CMK (cell line): ENCODE measurements around the gene TP53I3.
"Not testable (repeated sequence)": the region's sequence is repeated elsewhere in the genome, so short reads cannot be mapped to it uniquely, and the experiment has no call there.

ENCODE experiments used
- DNase-seq: peaks from one replicate; pipeline ENCODE4 v3.0.0-alpha.2; 2010; ENCODE audit warnings: low read depth

The TP53I3 gene, protein sequence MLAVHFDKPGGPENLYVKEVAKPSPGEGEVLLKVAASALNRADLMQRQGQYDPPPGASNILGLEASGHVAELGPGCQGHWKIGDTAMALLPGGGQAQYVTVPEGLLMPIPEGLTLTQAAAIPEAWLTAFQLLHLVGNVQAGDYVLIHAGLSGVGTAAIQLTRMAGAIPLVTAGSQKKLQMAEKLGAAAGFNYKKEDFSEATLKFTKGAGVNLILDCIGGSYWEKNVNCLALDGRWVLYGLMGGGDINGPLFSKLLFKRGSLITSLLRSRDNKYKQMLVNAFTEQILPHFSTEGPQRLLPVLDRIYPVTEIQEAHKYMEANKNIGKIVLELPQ

DNA sequence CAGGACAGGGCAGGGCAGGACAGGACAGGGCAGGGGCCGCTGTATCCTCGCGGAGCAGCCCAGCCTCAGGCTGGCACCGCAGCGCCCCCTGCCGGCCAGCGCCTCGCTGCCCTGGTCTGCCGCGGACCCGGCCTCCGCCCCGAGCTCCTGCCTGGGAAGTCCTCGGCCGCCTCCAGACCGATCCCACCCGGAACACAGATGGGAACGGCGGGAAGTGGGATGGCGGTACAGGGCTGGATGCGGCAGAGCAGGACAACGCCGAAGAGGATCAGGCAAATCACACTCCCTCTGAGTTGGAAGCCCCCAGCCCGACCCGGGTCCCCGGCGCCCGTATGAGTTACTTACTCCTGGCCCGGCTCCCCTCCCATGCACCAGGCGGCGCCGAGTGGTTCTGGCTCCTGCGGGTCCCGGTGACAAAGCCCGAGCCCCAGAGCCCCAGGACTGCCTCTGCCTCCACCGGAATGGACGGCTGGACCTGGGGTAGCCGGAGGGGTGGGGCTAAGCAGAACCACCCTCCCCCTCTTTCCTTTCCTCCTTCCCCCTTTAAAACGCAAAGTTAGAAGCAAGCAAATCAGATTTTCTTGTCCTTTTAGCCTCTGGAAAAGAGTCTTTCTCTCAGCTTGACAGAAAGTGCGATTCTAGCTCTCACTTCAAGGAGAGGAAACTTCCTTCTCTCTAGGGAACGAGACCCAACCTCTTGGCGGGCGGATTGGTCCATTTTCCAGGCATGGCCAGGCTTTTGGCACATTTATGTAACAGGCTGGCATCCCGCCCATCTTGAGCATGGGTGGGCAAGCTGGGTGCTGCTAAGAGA is at the start of gene TP53I3:
TSS of gene TP53I3 (minus strand) at position 449 of the 814 bp plus-strand sequence. CDS start 508 bp downstream, outside the sequence.
- DNase-seq, result peak; percentile 81

DNA sequence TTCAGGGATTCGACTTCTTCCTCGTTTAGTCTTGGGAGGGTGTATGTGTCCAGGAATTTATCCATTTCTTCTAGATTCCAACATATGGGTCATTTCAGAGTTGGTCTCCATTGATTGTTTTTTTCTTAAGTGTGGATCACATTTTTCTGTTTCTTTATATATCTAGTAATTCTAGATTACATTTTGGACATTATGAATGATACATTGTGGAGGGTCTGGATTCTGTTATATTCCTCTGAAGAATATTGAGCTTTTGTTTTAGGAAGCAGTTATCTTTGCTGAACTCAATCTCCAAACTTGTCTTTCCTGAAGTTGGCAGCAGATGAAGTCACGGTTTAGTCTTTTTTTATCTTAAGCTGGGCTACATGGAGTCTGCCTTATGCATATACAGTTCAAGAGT is 47.9 kb upstream of the TP53I3 start:
- no peak for DNase-seq

DNA sequence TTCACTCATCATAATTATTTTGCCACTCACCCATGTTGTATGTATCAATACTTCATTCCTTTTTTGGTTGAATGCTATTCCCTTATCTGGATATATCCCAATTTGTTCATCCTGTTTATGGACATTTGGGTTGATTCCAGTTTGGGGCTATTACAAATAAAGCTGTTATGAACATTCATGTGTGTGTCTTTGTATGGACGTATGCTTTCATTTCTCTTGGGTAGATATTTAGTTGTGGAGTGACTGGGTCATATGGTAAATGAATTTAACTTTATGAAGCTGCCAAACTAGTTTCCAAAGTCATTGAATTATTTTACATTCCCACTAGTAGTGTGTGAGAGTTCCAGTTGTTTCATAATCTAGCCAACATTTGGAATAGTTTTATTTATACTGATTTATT is 41.3 kb upstream of the TP53I3 start:
- DNase-seq, result no peak

DNA sequence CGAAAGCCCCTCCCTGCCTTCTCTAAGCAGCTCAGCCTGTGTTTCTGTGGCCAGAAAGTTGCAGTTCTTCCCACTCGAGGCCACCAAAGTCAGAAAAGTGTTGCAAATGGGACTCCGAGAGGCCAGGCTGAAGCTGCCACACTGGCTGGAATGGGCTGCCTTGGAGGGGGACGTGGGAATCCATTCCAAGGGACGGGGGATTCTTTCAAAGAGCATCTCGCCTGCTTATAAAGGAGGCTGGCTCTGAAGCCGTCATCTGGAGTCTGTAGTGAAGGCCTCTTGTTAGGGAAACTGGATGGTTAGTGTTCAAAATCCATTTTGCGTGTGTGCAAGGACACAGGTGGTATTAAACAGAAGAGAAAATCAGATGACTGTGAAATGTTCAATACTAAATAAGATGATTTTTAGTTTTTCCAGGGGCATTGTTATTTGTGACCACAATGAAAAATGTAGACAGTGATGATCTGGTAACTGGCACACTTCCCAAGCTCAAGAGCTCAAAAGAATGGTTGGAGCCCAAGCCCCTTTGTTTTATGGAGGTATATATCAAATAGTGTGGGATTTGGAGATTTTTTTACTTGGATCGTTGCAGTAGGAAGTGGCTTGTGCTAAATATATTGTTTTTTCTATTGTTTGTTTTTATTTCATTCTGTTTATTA is 39.4 kb upstream of the TP53I3 start:
- DNase-seq, result no peak

DNA sequence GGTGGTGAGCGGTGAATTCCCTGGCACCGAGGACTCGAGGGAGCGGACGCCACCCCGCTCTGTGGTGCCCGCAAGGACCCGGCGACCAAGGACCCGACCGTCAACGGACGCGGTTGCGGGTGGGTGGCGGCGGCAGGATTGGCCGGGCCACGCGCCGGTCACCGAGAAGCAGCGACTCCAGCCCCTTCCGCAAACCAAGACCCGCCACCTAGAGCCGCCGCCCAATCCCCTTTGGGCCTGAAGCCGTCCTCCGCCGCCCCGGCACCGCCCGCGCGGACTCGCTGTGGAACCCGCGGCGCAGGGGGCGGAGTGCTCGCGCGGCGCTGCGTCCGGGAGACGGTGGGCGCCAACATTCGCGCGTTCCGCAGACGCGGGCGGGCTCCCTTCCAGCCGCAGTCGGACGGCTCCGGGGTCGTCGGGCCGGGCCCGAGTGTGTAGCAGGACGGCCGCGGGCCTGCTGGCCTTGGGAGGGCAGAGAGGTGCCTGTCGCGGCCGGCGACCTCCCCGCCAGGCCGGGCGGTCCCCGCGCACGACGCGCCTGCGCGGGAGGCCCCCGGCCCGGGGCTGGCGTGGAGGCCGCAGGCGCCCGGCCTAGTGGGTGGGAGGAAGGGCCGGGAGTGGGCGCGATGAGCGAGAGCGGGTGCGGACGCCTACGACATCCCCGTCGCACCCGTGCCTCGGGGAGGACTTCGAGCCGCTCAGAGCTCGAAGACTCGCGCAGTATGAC is 38.7 kb upstream of the TP53I3 start, which contains the start of the genes FAM228B and PFN4:
TSS of gene FAM228B (plus strand) at position 275 of the 727 bp plus-strand sequence. CDS start 893 bp downstream, outside the sequence.
TSS of gene PFN4 (minus strand) at position 140 of the 727 bp plus-strand sequence. CDS start 799 bp downstream, outside the sequence.
- peak; percentile 48 for DNase-seq

DNA sequence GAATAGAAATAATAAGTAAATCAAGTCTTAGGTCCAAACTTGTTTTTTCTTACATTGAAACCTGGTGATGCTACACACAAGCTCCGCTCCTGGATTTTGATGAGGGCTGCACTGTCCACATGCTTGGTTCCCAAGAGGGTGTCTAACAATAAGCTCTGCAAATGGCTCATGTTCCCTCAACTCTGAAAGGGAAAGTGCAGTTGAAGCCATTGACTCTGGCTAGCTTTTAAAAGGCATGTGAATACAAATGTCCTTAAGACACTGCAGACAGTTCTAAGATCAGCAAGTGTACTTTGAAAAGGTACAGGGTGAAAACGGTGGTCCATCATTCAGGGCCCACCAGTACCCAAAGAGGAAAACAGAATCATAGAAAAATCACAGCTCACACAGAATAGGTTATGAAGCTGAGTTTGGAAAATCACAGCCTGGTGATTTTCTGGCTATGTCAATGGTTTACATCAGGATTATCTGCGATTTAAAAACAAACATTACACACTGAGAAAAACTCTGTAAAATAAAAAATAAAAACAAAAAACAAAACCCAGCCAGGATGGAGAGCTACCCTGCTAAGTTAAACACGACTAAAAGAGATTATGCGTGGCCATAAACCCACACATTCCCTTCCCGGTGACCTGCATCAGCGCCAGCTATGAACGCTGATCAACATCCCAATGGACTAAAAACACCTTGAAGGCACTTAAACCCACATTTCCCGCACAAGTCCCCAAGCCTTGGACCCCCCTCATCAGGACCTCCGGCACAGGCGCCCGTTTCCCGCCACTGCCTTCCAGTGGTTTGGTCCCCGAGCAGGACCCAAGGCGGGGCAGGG is 37.9 kb upstream of the TP53I3 start:
- DNase-seq, result no peak

DNA sequence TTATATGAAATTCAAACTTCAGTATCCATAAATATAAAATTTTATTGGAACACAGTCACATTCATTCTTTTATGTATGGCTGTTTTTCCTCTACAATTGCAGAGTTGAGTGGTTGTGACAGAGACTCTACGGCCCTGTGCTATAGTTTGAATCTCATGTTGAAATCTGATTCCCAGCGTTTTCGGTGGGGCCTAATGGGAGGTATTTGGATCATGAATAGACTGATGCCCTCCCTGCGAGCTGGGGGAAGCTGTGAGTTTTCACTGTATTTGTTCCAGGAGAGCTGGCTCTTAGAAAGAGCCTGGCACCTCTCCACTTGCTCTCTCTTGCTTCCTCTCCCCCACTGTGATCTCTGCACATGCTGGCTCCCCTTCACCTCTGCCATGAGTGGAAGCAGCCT is 36.8 kb upstream of the TP53I3 start:
- no peak for DNase-seq

DNA sequence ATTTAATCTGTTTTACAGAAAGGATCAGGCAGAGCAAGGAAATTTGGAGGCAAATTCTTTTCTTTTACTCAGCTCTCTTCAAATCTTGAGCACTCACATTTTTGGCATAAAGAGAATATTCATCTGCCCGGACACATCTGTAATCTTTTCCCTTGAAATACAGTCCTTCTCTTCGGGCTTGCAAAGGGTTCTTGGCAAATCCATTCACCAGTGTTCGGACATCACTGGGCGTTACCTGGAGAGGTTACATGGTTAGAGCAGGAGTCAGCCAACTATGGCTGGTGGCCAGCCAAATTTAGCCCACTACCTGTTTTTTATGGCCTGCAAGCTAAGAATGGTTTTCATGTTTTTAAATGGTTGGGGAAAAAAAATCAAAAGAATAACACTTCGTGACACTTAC is 36.4 kb upstream of the TP53I3 start:
- DNase-seq, result no peak

DNA sequence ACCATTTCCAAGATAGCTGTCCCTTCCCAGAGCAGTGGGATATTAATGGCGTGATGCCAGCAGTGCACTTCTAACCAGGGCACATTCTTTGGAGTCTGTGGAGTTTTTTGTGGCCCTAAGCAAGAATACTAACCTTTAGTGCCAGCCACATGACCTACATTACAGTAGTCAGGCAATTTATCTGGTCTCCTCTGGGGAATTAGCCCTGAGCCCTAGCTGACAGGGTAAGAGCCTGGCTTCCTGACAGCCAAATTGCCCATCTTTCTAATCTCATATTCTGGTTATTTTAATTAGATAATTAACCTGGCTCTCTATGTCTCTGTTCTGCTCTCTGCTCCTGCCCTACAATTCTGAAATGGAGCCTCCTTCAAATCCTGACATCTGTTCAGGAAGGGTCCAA is 33.3 kb upstream of the TP53I3 start:
- no peak for DNase-seq

DNA sequence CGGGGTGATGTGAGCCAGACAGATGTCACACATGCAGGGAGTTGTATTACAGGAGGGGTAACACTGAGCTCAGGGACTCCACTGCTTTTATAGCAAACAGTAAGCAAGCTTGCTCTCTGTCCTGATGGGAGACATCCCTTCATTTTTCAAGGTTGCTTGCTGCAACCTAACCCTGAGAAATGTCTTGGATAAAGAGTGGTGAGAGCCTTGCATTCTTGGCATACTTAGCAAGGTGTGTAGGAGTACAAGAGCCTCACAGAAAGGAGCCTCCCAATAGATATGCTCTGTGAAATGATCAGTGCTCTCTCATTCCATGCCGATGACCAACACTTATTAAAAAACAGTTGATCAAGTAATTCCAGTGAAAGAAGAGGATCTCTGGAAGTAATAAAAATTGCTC is 30.4 kb upstream of the TP53I3 start:
- DNase-seq, result no peak

- DNase-seq, result no peak
These were observed 26.8 kb upstream of the TP53I3 start for GRCh38 chr2:24111407-24111901.

DNA sequence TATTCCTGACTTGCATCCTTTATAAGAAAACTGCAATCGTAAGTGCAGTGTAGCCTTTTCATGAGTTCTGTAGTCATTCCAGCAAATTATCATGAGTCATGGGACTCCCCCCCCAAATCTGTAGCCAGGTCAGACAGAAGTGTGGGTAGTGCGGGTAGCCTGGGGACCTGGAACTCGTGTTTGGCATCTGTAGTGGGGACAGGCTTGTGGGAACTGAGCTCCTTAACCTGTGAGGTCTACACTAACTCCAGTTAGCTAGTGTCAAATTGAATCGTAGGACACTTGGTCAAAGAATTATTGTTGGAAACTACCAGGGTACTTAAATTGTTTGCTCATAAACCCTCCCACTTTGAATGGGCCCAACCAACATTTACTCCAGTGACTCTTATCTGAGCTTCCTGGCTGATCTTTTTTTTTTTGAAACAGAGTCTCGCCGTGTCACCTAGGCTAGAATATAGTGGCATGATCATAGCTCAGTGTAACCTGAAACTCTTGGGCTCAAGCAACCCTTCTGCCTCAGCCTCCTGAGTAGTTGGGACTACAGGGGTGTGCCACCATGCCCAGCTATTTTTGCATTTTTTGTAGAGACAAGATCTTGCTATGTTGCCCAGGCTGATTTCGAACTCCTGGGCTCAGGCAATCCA is 26.1 kb upstream of the TP53I3 start:
- no peak for DNase-seq

- not testable (repeated sequence) for DNase-seq
These were observed 24.8 kb upstream of the TP53I3 start for GRCh38 chr2:24109431-24109830.

- DNase-seq, result no peak
These were observed 22.7 kb upstream of the TP53I3 start for GRCh38 chr2:24107336-24107735.

GRCh38 chr2:24106786-24107185 is 22.2 kb upstream of the TP53I3 start:
- DNase-seq, result no peak

DNA sequence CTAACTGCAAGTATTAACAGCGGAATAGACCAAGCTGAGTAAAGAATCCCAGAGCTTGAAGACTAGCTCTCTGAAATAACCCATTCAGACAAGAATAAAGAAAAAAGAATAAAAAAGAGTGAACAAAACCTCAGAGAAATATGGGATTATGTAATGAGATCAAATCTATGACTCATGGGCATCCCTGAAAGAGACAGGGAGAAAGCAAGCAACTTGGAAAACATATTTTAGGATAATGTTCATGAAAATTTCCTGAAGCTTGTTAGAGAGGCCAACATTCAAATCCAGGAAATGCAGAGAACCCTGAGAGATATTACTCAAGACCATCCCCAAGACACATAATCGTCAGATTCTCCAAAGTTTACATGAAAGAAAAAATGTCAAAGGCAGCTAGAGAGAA is 21.2 kb upstream of the TP53I3 start:
- DNase-seq, result no peak

- DNase-seq, result no peak
These were observed 20.3 kb upstream of the TP53I3 start for GRCh38 chr2:24104906-24105305.

DNA sequence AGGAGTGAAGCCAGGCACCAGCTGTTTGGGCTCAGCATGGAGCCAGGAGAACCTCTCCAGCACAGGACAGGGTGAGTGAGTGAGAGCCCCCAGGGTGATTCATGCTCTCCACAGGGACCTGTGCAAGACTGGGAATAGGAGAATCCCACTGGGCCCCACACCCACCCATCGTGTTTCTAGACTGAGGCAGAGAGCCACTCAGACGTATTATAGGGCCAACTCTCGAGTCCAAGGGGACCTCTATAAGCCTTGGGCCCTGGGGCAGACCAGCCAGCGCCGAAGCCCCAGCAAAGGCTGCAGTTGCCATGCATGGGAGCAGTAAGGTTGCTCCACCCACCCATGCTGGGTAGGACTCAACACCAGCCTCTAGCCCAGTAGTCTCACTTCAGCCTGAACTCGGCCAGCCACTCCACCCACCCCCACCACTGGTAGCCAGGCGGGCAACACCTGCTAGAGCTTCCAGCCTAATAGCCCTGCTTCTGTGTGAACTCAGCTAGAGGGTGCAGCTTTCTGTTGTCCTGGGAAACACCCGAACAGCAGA is 19.5 kb upstream of the TP53I3 start:
- DNase-seq, result no peak

DNA sequence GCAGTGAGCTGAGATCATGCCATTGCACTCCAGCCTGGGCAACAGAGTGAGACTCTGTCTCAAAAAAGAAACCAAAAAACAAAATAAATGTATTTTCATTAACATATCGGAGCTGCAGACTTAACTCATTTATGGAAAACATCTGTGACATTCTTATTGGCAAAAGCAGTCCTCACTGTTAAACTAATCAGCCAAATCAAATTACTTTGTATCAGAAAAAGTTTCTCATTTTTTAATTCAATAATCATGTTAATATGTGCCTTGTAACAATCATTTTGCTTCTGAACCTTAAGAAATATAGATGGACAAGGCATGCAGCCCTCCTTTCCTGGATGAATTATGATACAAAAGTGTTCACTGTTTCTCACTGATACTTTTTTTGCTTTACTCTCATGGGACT is 18.0 kb upstream of the TP53I3 start:
- no peak for DNase-seq

- DNase-seq, result no peak
These were observed 17.4 kb upstream of the TP53I3 start for GRCh38 chr2:24101992-24102391.
